Smooth muscle cell (in vitro differentiated cells): ENCODE results near the gene PPM1K. TPM values are rescaled to one million over a fixed set of nuclear protein-coding genes. Genes with fewer than 3 reads are reported as not detected.

Experiments used
- DNase-seq: peaks from one replicate; lab custom pipeline; 2025; ENCODE audit not compliant: unreplicated experiment; lab: John Stamatoyannopoulos, UW
- H2AFZ ChIP-seq: fragments of 200-600 bp; sonication (generic); 2 replicates; pipeline ENCODE4 v1.6.0; 2016; ENCODE audit warnings: antibody characterized with exemption, low read depth, mild to moderate bottlenecking
- H3F3A ChIP-seq: fragments of 200-600 bp; sonication (generic); 2 replicates; pipeline ENCODE4 v1.6.0; 2017; ENCODE audit warnings: antibody characterized with exemption, low read depth
- H3K27ac ChIP-seq: fragments of 200-600 bp; sonication (generic); 2 replicates; pipeline ENCODE4 v1.5.1; 2016; ENCODE audit warnings: low read depth, mild to moderate bottlenecking
- H3K27me3 ChIP-seq: fragments of 200-600 bp; sonication (generic); 2 replicates; pipeline ENCODE4 v1.6.1; 2016; ENCODE audit warnings: low read depth, mild to moderate bottlenecking
- H3K36me3 ChIP-seq: fragments of 200-600 bp; sonication (generic); 2 replicates; pipeline ENCODE4 v1.5.1; 2016; ENCODE audit warnings: low read depth
- H3K4me1 ChIP-seq: fragments of 200-600 bp; sonication (generic); 2 replicates; pipeline ENCODE4 v1.5.1; 2016; ENCODE audit warnings: low read depth
- H3K4me2 ChIP-seq: fragments of 200-600 bp; sonication (generic); 2 replicates; pipeline ENCODE4 v1.6.0; 2016; ENCODE audit warnings: mild to moderate bottlenecking
- H3K4me3 ChIP-seq: fragments of 200-600 bp; sonication (generic); 2 replicates; pipeline ENCODE4 v1.5.1; 2016; ENCODE audit warnings: mild to moderate bottlenecking
- H3K79me2 ChIP-seq: fragments of 200-600 bp; sonication (generic); 2 replicates; pipeline ENCODE4 v1.6.0; 2016; ENCODE audit warnings: low read depth, mild to moderate bottlenecking
- H3K9ac ChIP-seq: fragments of 200-600 bp; sonication (generic); 2 replicates; pipeline ENCODE4 v1.6.0; 2016; ENCODE audit warnings: low read depth
- H3K9me3 ChIP-seq: fragments of 200-600 bp; sonication (generic); replicated peaks from 2 replicates; pipeline ENCODE4 v1.5.1; 2016; ENCODE audit warnings: low read depth
- H4K20me1 ChIP-seq: fragments of 200-600 bp; sonication (generic); 2 replicates; pipeline ENCODE4 v1.6.0; 2016; ENCODE audit warnings: low read depth
- CTCF ChIP-seq: fragments of 200-600 bp; sonication (generic); IDR thresholded peaks from 2 replicates; pipeline ENCODE4 v1.5.1; 2017; ENCODE audit warnings: borderline replicate concordance, mild to moderate bottlenecking, antibody characterized with exemption; ENCODE audit not compliant: insufficient read depth, poor library complexity, severe bottlenecking
- WGBS: methylation state at CpG from one replicate; pipeline ENCODE4 v1.1.7; 2016; ENCODE audit warnings: low lambda C conversion rate; 5-methylcytosine and 5-hydroxymethylcytosine counted together
- polyA plus RNA-seq: library from polyadenylated mRNA; unstranded; fragments of >200 nt; fragmentation: Nextera tagmentation; extraction: Ambion mirVana; gene quantifications from 2 replicates; pipeline ENCODE4 v1.2.1, GENCODE V29; 2016
- small RNA-seq: library from RNA; depleted of rRNA; stranded (forward); fragments of <200 nt; gene quantifications from one replicate; pipeline ENCODE3, GENCODE V24; 2014
- total RNA-seq: library from RNA; depleted of rRNA; stranded (reverse); fragments of >200 nt; gene quantifications from 2 replicates; pipeline ENCODE4 v1.2.3, GENCODE V29; 2014

PPM1K gene
- total and polyA plus RNA-seq, 2 experiments from 2014 or later = 16.8 to 18.3 TPM

GRCh38 chr4:88212253-88212561 lies 72.2 kb downstream of the PPM1K start:
- no peak overlapping the region for H3K27ac ChIP-seq
- H3K4me1 ChIP-seq = no peaks in the 10 kb centered on the region
- no peak overlapping the region for H3K9ac ChIP-seq
- no peaks in the 10 kb centered on the region for H3F3A ChIP-seq
- no peaks in the 10 kb centered on the region for H4K20me1 ChIP-seq
- no peak for TF ChIP-seq CTCF
- H3K9me3 ChIP-seq = no peaks in the 10 kb centered on the region
- no peaks in the 10 kb centered on the region for H3K36me3 ChIP-seq
- 59% methylated on average over 4 of the region's 4 CpGs for WGBS
- no peak overlapping the region for H2AFZ ChIP-seq
- no peaks in the 10 kb centered on the region for H3K27me3 ChIP-seq
- H3K4me2 ChIP-seq = no peak overlapping the region
- H3K79me2 ChIP-seq = no peaks in the 10 kb centered on the region
- H3K4me3 ChIP-seq = no peak overlapping the region
- no peak for DNase-seq

GRCh38 chr4:88211473-88212252 lies 72.7 kb downstream of the PPM1K start:
- no peak overlapping the region for H3K4me2 ChIP-seq
- no peaks in the 10 kb centered on the region for H3K27me3 ChIP-seq
- H3K79me2 ChIP-seq = no peaks in the 10 kb centered on the region
- no peak for DNase-seq
- TF ChIP-seq CTCF = peak; percentile 78
- no peaks in the 10 kb centered on the region for H3F3A ChIP-seq
- no peak overlapping the region for H3K9ac ChIP-seq
- H2AFZ ChIP-seq = peak overlapping the region; percentile 4
- no peaks in the 10 kb centered on the region for H3K36me3 ChIP-seq
- H3K27ac ChIP-seq = no peak overlapping the region
- 56% methylated on average over 18 of the region's 18 CpGs for WGBS
- no peaks in the 10 kb centered on the region for H3K9me3 ChIP-seq
- H3K4me1 ChIP-seq = no peaks in the 10 kb centered on the region
- no peaks in the 10 kb centered on the region for H4K20me1 ChIP-seq
- no peak overlapping the region for H3K4me3 ChIP-seq

GRCh38 chr4:88208156-88208555 lies 76.2 kb downstream of the PPM1K start:
- no peak for TF ChIP-seq CTCF
- Histone ChIP-seq H3K36me3 (no peaks in the 10 kb centered on the region), H3K9ac (no peak overlapping the region), H2AFZ (no peak overlapping the region), H3K79me2 (no peaks in the 10 kb centered on the region), H3K4me3 (no peak overlapping the region), H3K27me3 (no peaks in the 10 kb centered on the region), H3F3A (no peaks in the 10 kb centered on the region), H4K20me1 (no peaks in the 10 kb centered on the region), H3K4me1 (no peaks in the 10 kb centered on the region), H3K4me2 (no peak overlapping the region), H3K9me3 (no peaks in the 10 kb centered on the region), H3K27ac (no peak overlapping the region)
- WGBS = 57% methylated on average over 4 of the region's 4 CpGs
- no peak for DNase-seq

Small RNA genes lying within 50 kb of the gene (small RNA-seq; reads per million reads assigned to genes)
- not detected for gene RF00019
- gene RNU6-1298P = not detected

Other genes with a start within 250 kb of the PPM1K start
- 1.0 and 2.5 TPM in 2 replicates for gene ABCG2, start 125.9 kb downstream of the PPM1K start, total RNA-seq
- 0.26 and 0.42 TPM in 2 replicates for gene ABCG2, start 125.9 kb downstream of the PPM1K start, polyA plus RNA-seq
- 0.45 and 0.58 TPM in 2 replicates for gene HERC6, start 94.3 kb upstream of the PPM1K start, total RNA-seq
- 0.39 and 1.3 TPM in 2 replicates for gene HERC6, start 94.3 kb upstream of the PPM1K start, polyA plus RNA-seq
- gene HERC5, start 172.6 kb upstream of the PPM1K start, total RNA-seq = 1.0 and 1.6 TPM in 2 replicates
- 0.69 and 1.7 TPM in 2 replicates for gene HERC5, start 172.6 kb upstream of the PPM1K start, polyA plus RNA-seq
- gene PYURF, start 239.2 kb upstream of the PPM1K start, total RNA-seq = 92.1 and 105 TPM in 2 replicates
- 86.6 and 87.7 TPM in 2 replicates for gene PYURF, start 239.2 kb upstream of the PPM1K start, polyA plus RNA-seq